A549 (cell line): ENCODE measurements around the gene TAF15.

Experiments
- RCOR1 ChIP-seq: fragments of 150-350 bp; IDR thresholded peaks from 2 replicates; pipeline ENCODE4 v1.6.1; 2014; ENCODE audit warnings: antibody characterized with exemption, low read length, low read depth
- TF ChIP-seq, protein P1 (sequence below): IDR thresholded peaks from 2 replicates; pipeline ENCODE4 v1.6.1; 2012
- TF ChIP-seq, protein P2 (sequence below): fragments of >200 bp; sonication (Bioruptor Twin); formaldehyde crosslinking; IDR thresholded peaks from 3 replicates; pipeline ENCODE4 v1.5.1; 2016

GRCh38 chr17:35867574-35867973 is 58.3 kb downstream of the TAF15 start:
- TF ChIP-seq RCOR1 = no peak
- TF ChIP-seq, protein P1, sequence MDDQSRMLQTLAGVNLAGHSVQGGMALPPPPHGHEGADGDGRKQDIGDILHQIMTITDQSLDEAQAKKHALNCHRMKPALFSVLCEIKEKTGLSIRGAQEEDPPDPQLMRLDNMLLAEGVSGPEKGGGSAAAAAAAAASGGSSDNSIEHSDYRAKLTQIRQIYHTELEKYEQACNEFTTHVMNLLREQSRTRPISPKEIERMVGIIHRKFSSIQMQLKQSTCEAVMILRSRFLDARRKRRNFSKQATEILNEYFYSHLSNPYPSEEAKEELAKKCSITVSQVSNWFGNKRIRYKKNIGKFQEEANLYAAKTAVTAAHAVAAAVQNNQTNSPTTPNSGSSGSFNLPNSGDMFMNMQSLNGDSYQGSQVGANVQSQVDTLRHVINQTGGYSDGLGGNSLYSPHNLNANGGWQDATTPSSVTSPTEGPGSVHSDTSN = no peak
- TF ChIP-seq, protein P2, sequence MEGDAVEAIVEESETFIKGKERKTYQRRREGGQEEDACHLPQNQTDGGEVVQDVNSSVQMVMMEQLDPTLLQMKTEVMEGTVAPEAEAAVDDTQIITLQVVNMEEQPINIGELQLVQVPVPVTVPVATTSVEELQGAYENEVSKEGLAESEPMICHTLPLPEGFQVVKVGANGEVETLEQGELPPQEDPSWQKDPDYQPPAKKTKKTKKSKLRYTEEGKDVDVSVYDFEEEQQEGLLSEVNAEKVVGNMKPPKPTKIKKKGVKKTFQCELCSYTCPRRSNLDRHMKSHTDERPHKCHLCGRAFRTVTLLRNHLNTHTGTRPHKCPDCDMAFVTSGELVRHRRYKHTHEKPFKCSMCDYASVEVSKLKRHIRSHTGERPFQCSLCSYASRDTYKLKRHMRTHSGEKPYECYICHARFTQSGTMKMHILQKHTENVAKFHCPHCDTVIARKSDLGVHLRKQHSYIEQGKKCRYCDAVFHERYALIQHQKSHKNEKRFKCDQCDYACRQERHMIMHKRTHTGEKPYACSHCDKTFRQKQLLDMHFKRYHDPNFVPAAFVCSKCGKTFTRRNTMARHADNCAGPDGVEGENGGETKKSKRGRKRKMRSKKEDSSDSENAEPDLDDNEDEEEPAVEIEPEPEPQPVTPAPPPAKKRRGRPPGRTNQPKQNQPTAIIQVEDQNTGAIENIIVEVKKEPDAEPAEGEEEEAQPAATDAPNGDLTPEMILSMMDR = no peak
